Transverse colon (tissue), 4 donors: ENCODE measurements around the gene PCDHB12. TPM values are rescaled to one million over a fixed set of nuclear protein-coding genes. Genes with fewer than 3 reads are reported as not detected.
"Not testable (repeated sequence)": the region's sequence is repeated elsewhere in the genome, so short reads cannot be mapped to it uniquely, and the experiment has no call there.

ENCODE experiments used
- DNase-seq: peaks from one replicate; pipeline ENCODE4 v3.0.0-alpha.2; 2019
- H3K27ac ChIP-seq, 4 donors: fragments of 200-600 bp; sonication (generic); 2 replicates each; pipeline ENCODE4 v1.5.1; 2016 to 2018; ENCODE audit warnings: inconsistent platforms in 4 of 4
- H3K27me3 ChIP-seq: fragments of 200-600 bp; sonication (generic); 2 replicates; pipeline ENCODE4 v1.5.1; 2017; ENCODE audit warnings: inconsistent platforms
- H3K36me3 ChIP-seq, 4 donors: fragments of 200-600 bp; sonication (generic); 2 replicates each; pipeline ENCODE4 v1.5.1; 2017 to 2019; ENCODE audit warnings: inconsistent platforms in 4 of 4
- H3K4me1 ChIP-seq, 4 donors: fragments of 200-600 bp; sonication (generic); 2 replicates each; pipeline ENCODE4 v1.5.1; 2017 to 2020; ENCODE audit warnings: inconsistent platforms in 4 of 4
- H3K4me3 ChIP-seq, 4 donors: fragments of 200-600 bp; sonication (generic); 1 replicate in 1 of 4; 2 replicates in 3 of 4; pipeline versions ENCODE4 v1.5.1 to v1.6.1; 2017 to 2019; ENCODE audit warnings: inconsistent platforms in 4 of 4
- H3K9me3 ChIP-seq, 2 donors: fragments of 200-600 bp; sonication (generic); 2 replicates each; pipeline ENCODE4 v1.5.1; 2017 to 2019; ENCODE audit warnings: inconsistent platforms in 2 of 2
- EP300 ChIP-seq: sonication (generic); formaldehyde crosslinking; IDR thresholded peaks from one replicate; pipeline ENCODE4 v1.6.1; 2017; ENCODE audit warnings: antibody characterized with exemption, low read depth
- POLR2A ChIP-seq: fragments of 450-650 bp; IDR thresholded peaks from one replicate; pipeline ENCODE4 v1.6.1; 2016; ENCODE audit warnings: antibody characterized with exemption, mild to moderate bottlenecking, moderate library complexity
- POLR2AphosphoS5 ChIP-seq, 3 donors: sonication (generic); formaldehyde crosslinking; IDR thresholded peaks; one replicate each; pipeline ENCODE4 v1.6.1; 2016; ENCODE audit warnings: antibody characterized with exemption in 3 of 3
- WGBS, 2 donors: methylation state at CpG; one replicate each; pipeline ENCODE4 v1.1.5; 2018; ENCODE audit warnings: low coverage in 1 of 2; 5-methylcytosine and 5-hydroxymethylcytosine counted together
- in situ Hi-C, 4 donors: fragments of 200-750 bp; cut with MboI; loops; one replicate each; pipeline versions ENCODE4 v1.15.0 to v1.15.1; 2017; ENCODE audit warnings: low sequenced_read_pairs in 3 of 4, low pct_ligation_motif_present in 1 of 4, low pct_unique_long_range_greater_than_20kb in 1 of 4
- intact Hi-C: fragments of 100-400 bp; cut with DNase I; formaldehyde crosslinking; loops from one replicate; pipeline ENCODE4 v1.15.1; 2023; ENCODE audit warnings: low total_unique reads
- total RNA-seq, 4 donors: library from RNA; depleted of rRNA; stranded (reverse); fragments of >200 nt; gene quantifications; one replicate each; pipeline ENCODE4 v1.1.0, GENCODE V29; 2016
- TF ChIP-seq, protein P1 (sequence below), 5 experiments: fragments of 200-600 bp in 3 of 5; fragments of 450-650 bp in 2 of 5; sonication (generic) in 3 of 5; IDR thresholded peaks; 1 replicate in 2 of 5; 2 replicates in 3 of 5; pipeline ENCODE4 v1.5.1; 2016 to 2017; ENCODE audit warnings: antibody characterized with exemption in 5 of 5, inconsistent platforms in 3 of 5, mild to moderate bottlenecking in 2 of 5, moderate library complexity in 1 of 5

Gene PCDHB12
- total RNA-seq, 4 donors from 2014 or later = 0.40 to 1.9 (median 1.1) TPM

DNA sequence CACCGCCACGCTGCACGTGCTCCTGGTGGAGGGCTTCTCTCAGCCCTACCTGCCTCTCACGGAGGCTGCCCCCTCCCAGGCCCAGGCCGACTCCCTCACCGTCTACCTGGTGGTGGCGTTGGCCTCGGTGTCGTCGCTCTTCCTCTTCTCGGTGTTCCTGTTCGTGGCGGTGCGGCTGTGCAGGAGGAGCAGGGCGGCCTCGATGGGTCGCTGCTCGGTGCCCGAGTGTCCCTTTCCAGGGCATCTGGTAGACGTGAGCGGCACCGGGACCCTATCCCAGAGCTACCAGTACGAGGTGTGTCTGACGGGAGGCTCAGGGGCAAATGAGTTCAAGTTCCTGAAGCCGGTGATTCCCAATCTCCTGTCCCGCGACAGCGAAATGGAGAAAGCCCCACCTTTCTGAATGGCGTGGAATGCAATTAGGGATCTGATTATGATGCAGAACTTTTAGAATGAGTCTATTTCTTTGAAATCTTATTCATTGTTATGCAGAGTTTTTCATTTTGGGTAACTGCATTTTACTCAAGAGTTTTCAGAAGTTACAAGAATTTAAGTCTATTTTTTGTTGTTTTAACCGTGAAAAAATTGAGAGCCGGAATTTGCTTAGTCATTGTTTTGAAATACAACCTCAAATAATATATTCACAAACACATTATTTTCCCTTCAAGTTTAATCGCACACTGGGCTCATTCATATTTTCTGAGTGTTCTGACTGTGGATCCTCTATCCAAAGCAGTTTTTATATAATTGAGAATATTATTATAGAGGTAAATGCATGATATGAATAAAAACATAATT is 28.2 kb downstream of the PCDHB12 start:
- intact Hi-C loops (no loop called here), in situ Hi-C loops (no loop called here)
- H3K27me3 ChIP-seq = no peaks in the 10 kb centered on the region
- WGBS, 2 donors = 55 to 58% methylated on average over 6 to 32 of the region's 32 CpGs
- no peaks in the 10 kb centered on the region for H3K36me3 ChIP-seq
- peaks cover 71 to 99% of the 10 kb centered on the region in 2 donors for H3K9me3 ChIP-seq
- H3K4me3 ChIP-seq = no peak overlapping the region
- H3K27ac ChIP-seq = no peak overlapping the region
- no peak for DNase-seq
- TF ChIP-seq POLR2A = no peak
- no peak for TF ChIP-seq POLR2AphosphoS5 (IDR thresholded peaks at IDR 0.05)
- no peak for TF ChIP-seq EP300
- TF ChIP-seq, protein P1, sequence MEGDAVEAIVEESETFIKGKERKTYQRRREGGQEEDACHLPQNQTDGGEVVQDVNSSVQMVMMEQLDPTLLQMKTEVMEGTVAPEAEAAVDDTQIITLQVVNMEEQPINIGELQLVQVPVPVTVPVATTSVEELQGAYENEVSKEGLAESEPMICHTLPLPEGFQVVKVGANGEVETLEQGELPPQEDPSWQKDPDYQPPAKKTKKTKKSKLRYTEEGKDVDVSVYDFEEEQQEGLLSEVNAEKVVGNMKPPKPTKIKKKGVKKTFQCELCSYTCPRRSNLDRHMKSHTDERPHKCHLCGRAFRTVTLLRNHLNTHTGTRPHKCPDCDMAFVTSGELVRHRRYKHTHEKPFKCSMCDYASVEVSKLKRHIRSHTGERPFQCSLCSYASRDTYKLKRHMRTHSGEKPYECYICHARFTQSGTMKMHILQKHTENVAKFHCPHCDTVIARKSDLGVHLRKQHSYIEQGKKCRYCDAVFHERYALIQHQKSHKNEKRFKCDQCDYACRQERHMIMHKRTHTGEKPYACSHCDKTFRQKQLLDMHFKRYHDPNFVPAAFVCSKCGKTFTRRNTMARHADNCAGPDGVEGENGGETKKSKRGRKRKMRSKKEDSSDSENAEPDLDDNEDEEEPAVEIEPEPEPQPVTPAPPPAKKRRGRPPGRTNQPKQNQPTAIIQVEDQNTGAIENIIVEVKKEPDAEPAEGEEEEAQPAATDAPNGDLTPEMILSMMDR (IDR thresholded peaks at IDR 0.05) = no peak
- no peaks in the 10 kb centered on the region for H3K4me1 ChIP-seq

DNA sequence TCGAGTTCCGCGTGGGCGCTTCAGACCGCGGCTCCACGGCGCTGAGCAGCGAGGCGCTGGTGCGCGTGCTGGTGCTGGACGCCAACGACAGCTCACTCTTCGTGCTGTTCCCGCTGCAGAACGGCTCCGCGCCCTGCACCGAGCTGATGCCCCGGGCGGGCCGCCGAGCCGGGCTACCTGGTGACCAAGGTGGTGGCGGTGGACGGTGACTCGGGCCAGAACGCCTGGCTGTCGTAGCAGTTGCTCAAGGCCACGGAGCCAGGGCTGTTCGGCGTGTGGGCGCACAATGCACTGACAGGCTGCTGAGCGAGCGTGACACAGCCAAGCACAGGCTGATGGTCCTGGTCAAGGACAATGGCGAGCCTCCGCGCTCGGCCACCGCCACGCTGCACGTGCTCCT is 33.0 kb downstream of the PCDHB12 start:
- WGBS, 2 donors = 77% methylated on average over 29 of the region's 43 CpGs; no CpG with 5 or more reads in 1 of the 2 donors
- intact Hi-C loops = no loop called here
- Histone ChIP-seq H3K9me3 (peaks cover 71 to 99% of the 10 kb centered on the region in 2 donors), H3K27ac (no peak overlapping the region), H3K4me3 (no peak overlapping the region), H3K27me3 (no peaks in the 10 kb centered on the region), H3K36me3 (no peaks in the 10 kb centered on the region), H3K4me1 (no peaks in the 10 kb centered on the region)
- DNase-seq = no peak
- in situ Hi-C loops = no loop called here
- no peak for TF ChIP-seq POLR2AphosphoS5 (IDR thresholded peaks at IDR 0.05)
- TF ChIP-seq, protein P1 (IDR thresholded peaks at IDR 0.05) = no peak
- no peak for TF ChIP-seq EP300
- TF ChIP-seq POLR2A = no peak

DNA sequence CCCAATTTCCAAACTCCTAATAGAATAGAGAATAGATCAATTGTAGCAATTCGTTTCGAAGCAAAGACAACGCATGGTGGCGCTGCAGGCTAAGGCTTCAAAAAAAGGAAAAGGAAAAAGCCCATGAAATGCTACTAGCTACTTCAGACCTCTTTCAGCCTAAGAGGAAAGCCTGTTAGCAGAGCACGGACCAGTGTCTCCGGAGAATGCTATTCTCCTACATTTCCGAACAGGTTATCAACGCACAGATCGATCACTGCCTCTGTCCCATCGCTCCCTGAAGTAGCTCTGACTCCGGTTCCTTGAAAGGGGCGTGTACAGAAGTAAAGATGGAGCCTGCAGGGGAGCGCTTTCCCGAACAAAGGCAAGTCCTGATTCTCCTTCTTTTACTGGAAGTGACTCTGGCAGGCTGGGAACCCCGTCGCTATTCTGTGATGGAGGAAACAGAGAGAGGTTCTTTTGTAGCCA is 36.8 kb downstream of the PCDHB12 start, which contains the start of gene PCDHB15:
TSS of gene PCDHB15 (plus strand) at position 146 of the 468 bp plus-strand sequence. CDS start at position 330, 184 bp downstream.
- H3K27ac ChIP-seq = no peak within 1 kb of the TSS
- DNase-seq = peak; percentile 13
- no peaks in the 10 kb centered on the region for H3K4me1 ChIP-seq
- WGBS, 2 donors = 23 to 34% methylated on average over 8 to 16 of the region's 16 CpGs
- intact Hi-C loops = no loop called here
- H3K36me3 ChIP-seq = no peaks in the 10 kb centered on the region
- H3K27me3 ChIP-seq = no peaks in the 10 kb centered on the region
- in situ Hi-C loops = no loop called here
- TF ChIP-seq POLR2A (no peak), EP300 (no peak), POLR2AphosphoS5 (IDR thresholded peaks at IDR 0.05) (no peak)
- TF ChIP-seq, protein P1 (IDR thresholded peaks at IDR 0.05) = peak in 1 of 5 experiments; percentile 9
- peaks cover 77 to 98% of the 10 kb centered on the region in 2 donors for H3K9me3 ChIP-seq
- H3K4me3 ChIP-seq = no peak within 1 kb of the TSS

DNA sequence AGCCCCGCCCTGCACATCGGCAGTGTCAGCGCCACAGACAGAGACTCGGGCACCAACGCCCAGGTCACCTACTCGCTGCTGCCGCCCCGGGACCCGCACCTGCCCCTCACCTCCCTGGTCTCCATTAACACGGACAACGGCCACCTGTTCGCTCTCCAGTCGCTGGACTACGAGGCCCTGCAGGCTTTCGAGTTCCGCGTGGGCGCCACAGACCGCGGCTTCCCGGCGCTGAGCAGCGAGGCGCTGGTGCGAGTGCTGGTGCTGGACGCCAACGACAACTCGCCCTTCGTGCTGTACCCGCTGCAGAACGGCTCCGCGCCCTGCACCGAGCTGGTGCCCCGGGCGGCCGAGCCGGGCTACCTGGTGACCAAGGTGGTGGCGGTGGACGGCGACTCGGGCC is 38.5 kb downstream of the PCDHB12 start:
- 79% methylated on average over 19 of the region's 42 CpGs; no CpG with 5 or more reads in 1 of the 2 donors for WGBS, 2 donors
- H3K27me3 ChIP-seq, H3K27ac ChIP-seq, H3K4me1 ChIP-seq, H3K36me3 ChIP-seq, H3K4me3 ChIP-seq, DNase-seq, intact Hi-C loops, in situ Hi-C loops: not testable (repeated sequence)
- H3K9me3 ChIP-seq = peaks cover 79 to 98% of the 10 kb centered on the region in 2 donors

DNA sequence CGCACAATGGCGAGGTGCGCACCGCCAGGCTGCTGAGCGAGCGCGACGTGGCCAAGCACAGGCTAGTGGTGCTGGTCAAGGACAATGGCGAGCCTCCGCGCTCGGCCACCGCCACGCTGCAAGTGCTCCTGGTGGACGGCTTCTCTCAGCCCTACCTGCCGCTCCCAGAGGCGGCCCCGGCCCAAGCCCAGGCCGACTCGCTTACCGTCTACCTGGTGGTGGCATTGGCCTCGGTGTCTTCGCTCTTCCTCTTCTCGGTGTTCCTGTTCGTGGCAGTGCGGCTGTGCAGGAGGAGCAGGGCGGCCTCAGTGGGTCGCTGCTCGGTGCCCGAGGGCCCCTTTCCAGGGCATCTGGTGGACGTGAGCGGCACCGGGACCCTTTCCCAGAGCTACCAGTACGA is 38.9 kb downstream of the PCDHB12 start:
- H3K9me3 ChIP-seq = peaks cover 79 to 98% of the 10 kb centered on the region in 2 donors
- H3K36me3 ChIP-seq, intact Hi-C loops, DNase-seq, H3K27me3 ChIP-seq, H3K27ac ChIP-seq, in situ Hi-C loops, H3K4me3 ChIP-seq, H3K4me1 ChIP-seq: not testable (repeated sequence)
- 74 to 100% methylated on average over 1 to 31 of the region's 34 CpGs for WGBS, 2 donors
